WTC11 (cell line): Measurements from ENCODE around the gene TMPRSS11D. TPM values are rescaled to one million over a fixed set of nuclear protein-coding genes. Genes with fewer than 3 reads are reported as not detected.

Experiments
- ATAC-seq: fragments of 200-7000 bp; cut with Tn5 transposase; 2 replicates; pipeline ENCODE4 v1.10.0; 2021; ENCODE audit warnings: mild to moderate bottlenecking, moderate library complexity
- CTCF ChIA-PET: fragments of 300-600 bp; sonication (Branson Sonifier 250); formaldehyde crosslinking; loops from one replicate; lab custom pipeline; 2021; ENCODE audit warnings: antibody characterized with exemption; lab: Charles Lee
- POLR2A ChIA-PET: fragments of 350-600 bp; sonication (Branson Sonifier 250); formaldehyde crosslinking; loops from one replicate; lab custom pipeline; 2021; ENCODE audit warnings: antibody characterized with exemption; lab: Charles Lee
- DNase-seq: peaks from one replicate; pipeline ENCODE4 v3.0.0; 2021; ENCODE audit warnings: low spot score
- H3K27ac Mint-ChIP-seq: 2 replicates; pipeline ENCODE4 v1.8.0; 2021; ENCODE audit warnings: mixed read lengths
- H3K27me3 Mint-ChIP-seq: 2 replicates; pipeline ENCODE4 v1.8.0; 2021; ENCODE audit warnings: low read depth, mild to moderate bottlenecking, moderate library complexity, mixed read lengths
- H3K36me3 Mint-ChIP-seq: 2 replicates; pipeline ENCODE4 v1.8.0; 2021; ENCODE audit warnings: mixed read lengths
- H3K4me1 Mint-ChIP-seq: 2 replicates; pipeline ENCODE4 v1.8.0; 2022; ENCODE audit warnings: mixed read lengths
- H3K4me3 Mint-ChIP-seq: 2 replicates; pipeline ENCODE4 v1.8.0; 2021; ENCODE audit warnings: mild to moderate bottlenecking, moderate library complexity, mixed read lengths
- H3K9me3 Mint-ChIP-seq: 2 replicates; pipeline ENCODE4 v1.8.0; 2021; ENCODE audit warnings: mixed read lengths
- AFF4 ChIP-seq: sonication (generic); formaldehyde crosslinking; IDR thresholded peaks from 2 replicates; pipeline ENCODE4 v1.8.1; 2023; ENCODE audit warnings: mild to moderate bottlenecking, missing genetic modification reagents, borderline replicate concordance
- CDX4 ChIP-seq: fragments of 250-450 bp; sonication (Bioruptor Pico); IDR thresholded peaks from 2 replicates; pipeline ENCODE4 v1.9.0; 2021; ENCODE audit warnings: moderate library complexity, mild to moderate bottlenecking, inconsistent platforms, borderline replicate concordance
- E2F1 ChIP-seq: sonication (generic); formaldehyde crosslinking; IDR thresholded peaks from 2 replicates; pipeline ENCODE4 v1.8.0; 2022; ENCODE audit warnings: mild to moderate bottlenecking, missing genetic modification reagents
- ERG ChIP-seq: fragments of 250-450 bp; sonication (Bioruptor Pico); IDR thresholded peaks from 2 replicates; pipeline ENCODE4 v1.8.0; 2021; ENCODE audit warnings: mild to moderate bottlenecking
- ESRRA ChIP-seq: sonication (generic); formaldehyde crosslinking; IDR thresholded peaks from 2 replicates; pipeline ENCODE4 v1.8.1; 2022; ENCODE audit warnings: mild to moderate bottlenecking, missing genetic modification reagents, borderline replicate concordance
- ETV6 ChIP-seq: sonication (generic); formaldehyde crosslinking; IDR thresholded peaks from 2 replicates; pipeline ENCODE4 v1.8.1; 2022; ENCODE audit warnings: mild to moderate bottlenecking, missing genetic modification reagents
- FOXP1 ChIP-seq: sonication (generic); formaldehyde crosslinking; IDR thresholded peaks from 2 replicates; pipeline ENCODE4 v1.8.0; 2022; ENCODE audit warnings: missing genetic modification reagents, mild to moderate bottlenecking, moderate library complexity, borderline replicate concordance
- GTF2I ChIP-seq: fragments of 250-450 bp; sonication (Bioruptor Pico); conservative IDR thresholded peaks from 2 replicates; pipeline ENCODE4 v1.4.0; 2021; ENCODE audit warnings: mild to moderate bottlenecking
- IRF1 ChIP-seq: sonication (generic); formaldehyde crosslinking; IDR thresholded peaks from 2 replicates; pipeline ENCODE4 v1.8.0; 2023; ENCODE audit warnings: missing genetic modification reagents
- NFE2L1 ChIP-seq: sonication (generic); formaldehyde crosslinking; IDR thresholded peaks from 2 replicates; pipeline ENCODE4 v1.8.1; 2023; ENCODE audit warnings: missing genetic modification reagents
- NR2C2 ChIP-seq: sonication (generic); formaldehyde crosslinking; IDR thresholded peaks from 2 replicates; pipeline ENCODE4 v1.8.0; 2022; ENCODE audit warnings: mild to moderate bottlenecking, missing genetic modification reagents
- PREB ChIP-seq: sonication (generic); formaldehyde crosslinking; IDR thresholded peaks from 2 replicates; pipeline ENCODE4 v1.8.1; 2022; ENCODE audit warnings: mild to moderate bottlenecking, missing genetic modification reagents, moderate library complexity, borderline replicate concordance
- RORB ChIP-seq: fragments of 250-450 bp; sonication (Bioruptor Pico); IDR thresholded peaks from 2 replicates; pipeline ENCODE4 v1.9.0; 2021; ENCODE audit warnings: mild to moderate bottlenecking
- STAT6 ChIP-seq: sonication (generic); formaldehyde crosslinking; conservative IDR thresholded peaks from 2 replicates; pipeline ENCODE4 v1.8.1; 2023; ENCODE audit warnings: mild to moderate bottlenecking, low read depth, missing genetic modification reagents, moderate library complexity
- TP53 ChIP-seq: sonication (generic); formaldehyde crosslinking; IDR thresholded peaks from 2 replicates; pipeline ENCODE4 v1.8.1; 2023; ENCODE audit warnings: mild to moderate bottlenecking, missing genetic modification reagents
- USF2 ChIP-seq: sonication (generic); formaldehyde crosslinking; IDR thresholded peaks from 2 replicates; pipeline ENCODE4 v1.8.1; 2023; ENCODE audit warnings: mild to moderate bottlenecking, missing genetic modification reagents, moderate library complexity
- ZNF396 ChIP-seq: fragments of 250-450 bp; sonication (Bioruptor Pico); IDR thresholded peaks from 2 replicates; pipeline ENCODE4 v1.8.0; 2021; ENCODE audit warnings: mild to moderate bottlenecking, moderate library complexity, borderline replicate concordance
- ZNF423 ChIP-seq: fragments of 250-450 bp; sonication (Bioruptor Pico); IDR thresholded peaks from 2 replicates; pipeline ENCODE4 v2.1.2; 2022; ENCODE audit warnings: mild to moderate bottlenecking, moderate library complexity
- ZNF512 ChIP-seq: sonication (generic); formaldehyde crosslinking; IDR thresholded peaks from 2 replicates; pipeline ENCODE4 v1.8.1; 2022; ENCODE audit warnings: missing genetic modification reagents, borderline replicate concordance
- total RNA-seq: library from RNA; stranded (reverse); gene quantifications from 3 replicates; pipeline ENCODE4 v1.2.3, GENCODE V29; 2021

The TMPRSS11D gene
- total RNA-seq, 1 experiment from 2014 or later = not detected

GRCh38 chr4:67869580-67870190 is 14.1 kb downstream of the TMPRSS11D start (continued):
- TF ChIP-seq AFF4 (no peak), ESRRA (CRISPR knock-in tag) (no peak)

GRCh38 chr4:67861513-67861912 is 22.3 kb downstream of the TMPRSS11D start:
- Mint-ChIP-seq H3K9me3 (no peaks in the 10 kb centered on the region), H3K4me3 (no peak overlapping the region), H3K36me3 (no peaks in the 10 kb centered on the region), H3K4me1 (peaks cover 3% of the 10 kb centered on the region), H3K27ac (no peak overlapping the region), H3K27me3 (no peaks in the 10 kb centered on the region)
- ChIA-PET CTCF (no interaction called here), POLR2A (no interaction called here)
- no peak for ATAC-seq
- TF ChIP-seq NR2C2 (CRISPR knock-in tag) = no peak
- no peak for TF ChIP-seq ERG
- TF ChIP-seq PREB (CRISPR knock-in tag) = no peak
- DNase-seq = no peak

- no peaks in the 10 kb centered on the region for H3K36me3 Mint-ChIP-seq
- ATAC-seq (no peak), DNase-seq (no peak)
- H3K9me3 Mint-ChIP-seq = no peaks in the 10 kb centered on the region
- no peaks in the 10 kb centered on the region for H3K27me3 Mint-ChIP-seq
- ChIA-PET CTCF (no interaction called here), POLR2A (no interaction called here)
- peaks cover 3% of the 10 kb centered on the region for H3K4me1 Mint-ChIP-seq
- H3K27ac Mint-ChIP-seq = no peak overlapping the region
- H3K4me3 Mint-ChIP-seq = no peak overlapping the region
- TF ChIP-seq GTF2I (CRISPR knock-in tag) (no peak), E2F1 (CRISPR knock-in tag) (no peak), TP53 (no peak), CDX4 (CRISPR knock-in tag) (no peak), ZNF423 (CRISPR knock-in tag) (no peak), STAT6 (no peak), ETV6 (CRISPR knock-in tag) (no peak), USF2 (CRISPR knock-in tag) (no peak), IRF1 (CRISPR knock-in tag) (no peak), ZNF512 (CRISPR knock-in tag) (no peak), RORB (CRISPR knock-in tag) (no peak), FOXP1 (CRISPR knock-in tag) (no peak), NFE2L1 (CRISPR knock-in tag) (no peak), ZNF396 (CRISPR knock-in tag) (no peak)
These were observed 30.5 kb downstream of the TMPRSS11D start for GRCh38 chr4:67853336-67853735.
